Fibroblast of mammary gland (primary cell): ENCODE data around the gene TSSC4.
"Not testable (repeated sequence)": the region's sequence is repeated elsewhere in the genome, so short reads cannot be mapped to it uniquely, and the experiment has no call there.

Experiments used
- DNase-seq: peaks from one replicate; pipeline ENCODE4 v3.0.0-alpha.2; 2010; ENCODE audit warnings: low read depth
- H3K4me3 ChIP-seq: 2 replicates; pipeline ENCODE4 v1.5.1; 2011; ENCODE audit warnings: low read depth, mild to moderate bottlenecking, low read length, moderate library complexity; ENCODE audit not compliant: control insufficient read depth
- CTCF ChIP-seq: conservative IDR thresholded peaks from 2 replicates; pipeline ENCODE4 v1.5.1; 2011; ENCODE audit warnings: low read depth, low read length, inconsistent platforms; ENCODE audit not compliant: control insufficient read depth, insufficient read depth

The TSSC4 gene

GRCh38 chr11:2400069-2400761, at the start of gene TSSC4:
TSS of gene TSSC4 (plus strand) at chr11:2400750. CDS start at chr11:2402634, 1,884 bp downstream.
- TF ChIP-seq CTCF, result peak; percentile 91
- H3K4me3 ChIP-seq, result peak within 1 kb of the TSS; percentile 99
- DNase-seq, result peak; percentile 100

GRCh38 chr11:2351701-2352100, 48.8 kb upstream of the TSSC4 start:
- no peak for TF ChIP-seq CTCF
- DNase-seq, result no peak

GRCh38 chr11:2352420-2352819, 48.1 kb upstream of the TSSC4 start:
- no peak for DNase-seq
- no peak for TF ChIP-seq CTCF
- H3K4me3 ChIP-seq, result no peak overlapping the region

More at GRCh38 chr11:2351701-2352100, 48.8 kb upstream of the TSSC4 start:
- H3K4me3 ChIP-seq, result no peak overlapping the region

GRCh38 chr11:2355000-2355644, 45.4 kb upstream of the TSSC4 start:
- peak; percentile 8 for DNase-seq
- H3K4me3 ChIP-seq, result no peak overlapping the region
- no peak for TF ChIP-seq CTCF

GRCh38 chr11:2357246-2357645, 43.3 kb upstream of the TSSC4 start:
- no peak for DNase-seq
- TF ChIP-seq CTCF, result no peak
- H3K4me3 ChIP-seq, result no peak overlapping the region

- not testable (repeated sequence) for H3K4me3 ChIP-seq, DNase-seq
These were observed 42.9 kb upstream of the TSSC4 start for GRCh38 chr11:2357651-2358050.

GRCh38 chr11:2358754-2359442, 41.7 kb upstream of the TSSC4 start:
- no peak for TF ChIP-seq CTCF
- no peak for DNase-seq
- H3K4me3 ChIP-seq, result no peak overlapping the region
